ENCODE data around the gene NFIA.

DNA sequence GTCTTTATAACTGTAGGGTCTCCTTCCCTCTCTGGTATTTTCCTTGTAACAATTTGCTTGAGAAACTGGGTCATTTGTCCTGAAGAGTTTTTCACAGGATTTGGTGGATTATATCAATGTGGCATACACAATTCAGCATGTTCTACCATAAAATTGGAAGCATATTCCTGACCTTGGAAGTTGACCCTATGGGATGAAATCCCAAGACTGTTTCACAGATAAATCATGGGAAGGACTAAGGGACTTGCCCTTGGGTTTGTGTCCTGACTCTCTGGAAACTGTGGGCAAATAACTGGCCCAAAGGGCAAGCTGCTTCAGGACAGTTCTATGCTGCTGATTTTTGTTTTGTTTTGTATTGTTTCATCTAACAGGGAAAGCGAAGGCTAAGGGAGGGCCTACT is 387.0 kb downstream of the NFIA start:
- TF ChIP-seq, protein P1, sequence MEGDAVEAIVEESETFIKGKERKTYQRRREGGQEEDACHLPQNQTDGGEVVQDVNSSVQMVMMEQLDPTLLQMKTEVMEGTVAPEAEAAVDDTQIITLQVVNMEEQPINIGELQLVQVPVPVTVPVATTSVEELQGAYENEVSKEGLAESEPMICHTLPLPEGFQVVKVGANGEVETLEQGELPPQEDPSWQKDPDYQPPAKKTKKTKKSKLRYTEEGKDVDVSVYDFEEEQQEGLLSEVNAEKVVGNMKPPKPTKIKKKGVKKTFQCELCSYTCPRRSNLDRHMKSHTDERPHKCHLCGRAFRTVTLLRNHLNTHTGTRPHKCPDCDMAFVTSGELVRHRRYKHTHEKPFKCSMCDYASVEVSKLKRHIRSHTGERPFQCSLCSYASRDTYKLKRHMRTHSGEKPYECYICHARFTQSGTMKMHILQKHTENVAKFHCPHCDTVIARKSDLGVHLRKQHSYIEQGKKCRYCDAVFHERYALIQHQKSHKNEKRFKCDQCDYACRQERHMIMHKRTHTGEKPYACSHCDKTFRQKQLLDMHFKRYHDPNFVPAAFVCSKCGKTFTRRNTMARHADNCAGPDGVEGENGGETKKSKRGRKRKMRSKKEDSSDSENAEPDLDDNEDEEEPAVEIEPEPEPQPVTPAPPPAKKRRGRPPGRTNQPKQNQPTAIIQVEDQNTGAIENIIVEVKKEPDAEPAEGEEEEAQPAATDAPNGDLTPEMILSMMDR (conservative IDR thresholded peaks at IDR 0.05; ENCODE audit: low read depth, low read length) = no peak
- TF ChIP-seq EZH2phosphoT487 (IDR thresholded peaks at IDR 0.05; ENCODE audit: borderline replicate concordance, low read length) = no peak
- TF ChIP-seq EZH2 (IDR thresholded peaks at IDR 0.05; ENCODE audit: low read length, unreplicated experiment) = no peak

Measured in PC-3 (cell line).